ENCODE measurements around the gene LCN12. TPM values are rescaled to one million over a fixed set of nuclear protein-coding genes. Genes with fewer than 3 reads are reported as not detected.

LCN12 gene
- total RNA-seq, 1 donor, result not detected

DNA sequence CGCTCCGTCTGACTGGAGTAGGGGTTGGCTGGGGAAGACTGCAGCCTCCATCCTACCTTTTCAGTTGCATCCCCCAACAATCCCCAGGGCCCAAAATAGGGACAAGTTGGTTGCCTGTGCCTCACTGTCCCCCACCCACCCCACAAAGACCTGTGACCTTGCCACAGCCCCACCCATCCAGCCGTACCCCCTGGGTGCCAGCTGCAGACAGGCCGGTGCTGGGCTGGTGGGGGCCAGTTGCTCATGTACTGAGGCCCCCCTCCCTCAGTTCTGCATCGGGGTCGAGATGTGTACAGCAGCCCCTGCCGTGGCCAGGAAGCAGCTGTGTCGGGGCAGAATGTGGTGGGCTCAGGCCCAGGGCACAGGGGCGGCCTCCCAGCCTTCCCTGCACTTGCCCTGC lies 31.1 kb downstream of the LCN12 start:
- no peak for DNase-seq (ENCODE audit: low read depth)
- TF ChIP-seq, protein P1, sequence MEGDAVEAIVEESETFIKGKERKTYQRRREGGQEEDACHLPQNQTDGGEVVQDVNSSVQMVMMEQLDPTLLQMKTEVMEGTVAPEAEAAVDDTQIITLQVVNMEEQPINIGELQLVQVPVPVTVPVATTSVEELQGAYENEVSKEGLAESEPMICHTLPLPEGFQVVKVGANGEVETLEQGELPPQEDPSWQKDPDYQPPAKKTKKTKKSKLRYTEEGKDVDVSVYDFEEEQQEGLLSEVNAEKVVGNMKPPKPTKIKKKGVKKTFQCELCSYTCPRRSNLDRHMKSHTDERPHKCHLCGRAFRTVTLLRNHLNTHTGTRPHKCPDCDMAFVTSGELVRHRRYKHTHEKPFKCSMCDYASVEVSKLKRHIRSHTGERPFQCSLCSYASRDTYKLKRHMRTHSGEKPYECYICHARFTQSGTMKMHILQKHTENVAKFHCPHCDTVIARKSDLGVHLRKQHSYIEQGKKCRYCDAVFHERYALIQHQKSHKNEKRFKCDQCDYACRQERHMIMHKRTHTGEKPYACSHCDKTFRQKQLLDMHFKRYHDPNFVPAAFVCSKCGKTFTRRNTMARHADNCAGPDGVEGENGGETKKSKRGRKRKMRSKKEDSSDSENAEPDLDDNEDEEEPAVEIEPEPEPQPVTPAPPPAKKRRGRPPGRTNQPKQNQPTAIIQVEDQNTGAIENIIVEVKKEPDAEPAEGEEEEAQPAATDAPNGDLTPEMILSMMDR (IDR thresholded peaks at IDR 0.05; ENCODE audit: insufficient read depth, low read length), result no peak
- H3K4me3 ChIP-seq (ENCODE audit: low read depth, low read length), result no peak overlapping the region

DNA sequence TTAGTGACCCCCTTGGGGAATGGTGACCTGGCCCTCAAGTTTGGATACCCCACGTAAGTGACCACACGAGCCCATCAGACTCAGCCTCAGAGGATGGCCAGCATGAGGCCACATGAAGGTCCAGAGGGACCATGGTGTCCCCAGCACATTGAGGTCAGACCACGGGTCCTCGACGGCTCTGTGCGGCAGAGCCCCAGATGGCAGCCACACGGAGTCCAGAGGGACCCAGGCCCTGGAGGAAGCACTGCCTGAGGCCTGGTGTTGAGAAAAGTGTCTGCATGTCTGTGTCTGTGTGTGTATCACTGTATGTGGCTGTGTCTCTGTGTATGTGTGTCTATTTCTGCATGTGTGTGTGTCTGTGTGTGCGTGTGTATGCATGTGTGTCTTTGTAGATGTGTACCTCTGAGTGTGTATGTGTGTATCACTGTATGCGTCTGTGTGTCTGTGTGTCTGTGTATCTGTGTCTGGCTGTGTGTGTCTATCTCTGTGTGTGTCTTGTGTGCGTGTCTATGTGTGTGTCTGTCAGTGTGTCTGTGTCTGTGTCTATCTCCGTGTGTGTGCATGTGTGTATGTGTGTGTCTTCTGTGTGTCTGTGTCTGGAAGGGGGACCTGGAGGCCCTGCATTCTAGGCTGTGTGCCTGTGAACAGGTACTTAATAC lies 31.7 kb downstream of the LCN12 start:
- TF ChIP-seq, protein P1 (IDR thresholded peaks at IDR 0.05; ENCODE audit: insufficient read depth, low read length), result no peak

DNA sequence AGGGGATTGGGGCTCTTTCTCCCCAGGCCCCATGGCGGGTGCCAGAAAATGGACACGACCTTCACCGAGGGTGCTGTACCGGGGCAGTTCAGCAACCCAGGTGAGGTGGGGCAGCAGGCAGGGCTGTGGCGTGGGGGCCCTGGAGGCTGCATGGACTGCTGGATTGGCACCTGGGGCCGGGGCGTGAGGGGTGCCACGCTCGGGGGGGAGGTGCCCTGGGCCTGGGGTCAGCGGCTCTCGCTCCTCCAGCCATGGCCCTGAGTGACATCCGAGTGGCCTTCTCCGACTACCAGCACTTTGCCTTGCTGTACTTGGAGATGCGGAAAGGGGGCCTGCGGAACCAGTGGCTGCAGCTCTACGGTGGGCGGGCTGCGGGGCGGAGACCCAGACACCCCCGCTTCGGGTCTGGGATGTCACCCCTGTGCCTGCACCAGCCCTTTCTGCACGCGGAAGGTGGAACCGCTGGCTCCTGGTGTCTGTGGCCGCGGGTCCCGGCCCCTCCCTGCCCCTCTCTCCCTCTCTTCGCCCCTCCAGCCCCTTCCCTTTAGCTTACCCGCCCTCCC lies 32.5 kb downstream of the LCN12 start:
- no peak for DNase-seq (ENCODE audit: low read depth)
- H3K4me3 ChIP-seq (ENCODE audit: low read depth, low read length), result no peak overlapping the region
- TF ChIP-seq, protein P1 (IDR thresholded peaks at IDR 0.05; ENCODE audit: insufficient read depth, low read length), result no peak

More for the DNA sequence above, 31.7 kb downstream of the LCN12 start:
- H3K4me3 ChIP-seq (ENCODE audit: low read depth, low read length), result no peak overlapping the region
- DNase-seq (ENCODE audit: low read depth), result no peak

DNA sequence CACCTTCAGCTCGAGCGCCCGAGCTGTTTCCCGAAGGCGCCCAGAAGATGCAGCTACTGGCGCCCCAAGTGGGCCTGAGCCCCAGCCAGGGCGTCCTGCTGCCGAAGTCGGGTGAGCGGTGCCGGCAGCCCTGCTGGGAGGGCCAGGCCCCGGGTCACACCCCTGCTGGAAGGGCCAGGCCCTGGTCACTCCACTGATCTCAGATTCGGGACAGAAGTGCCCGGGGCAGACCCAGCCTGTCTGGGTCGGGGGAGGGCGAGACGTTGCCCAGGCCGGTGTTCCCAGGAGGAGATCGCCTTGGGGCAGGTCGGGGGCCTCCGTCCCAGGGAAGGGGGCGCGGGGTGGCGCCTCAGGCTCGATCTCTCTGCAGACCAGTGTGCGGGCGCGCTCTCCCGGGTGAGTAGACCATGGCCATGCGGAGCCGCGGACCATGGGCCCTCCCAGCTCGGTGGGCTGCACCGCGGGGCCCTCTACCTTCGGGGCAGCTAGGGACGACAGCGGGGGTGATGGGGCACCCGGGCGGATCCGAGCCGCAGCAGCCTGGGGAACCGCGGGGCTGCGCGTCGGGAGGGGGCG lies 33.0 kb downstream of the LCN12 start:
- TF ChIP-seq, protein P1 (IDR thresholded peaks at IDR 0.05; ENCODE audit: insufficient read depth, low read length), result no peak
- H3K4me3 ChIP-seq (ENCODE audit: low read depth, low read length), result no peak overlapping the region
- DNase-seq (ENCODE audit: low read depth), result no peak

DNA sequence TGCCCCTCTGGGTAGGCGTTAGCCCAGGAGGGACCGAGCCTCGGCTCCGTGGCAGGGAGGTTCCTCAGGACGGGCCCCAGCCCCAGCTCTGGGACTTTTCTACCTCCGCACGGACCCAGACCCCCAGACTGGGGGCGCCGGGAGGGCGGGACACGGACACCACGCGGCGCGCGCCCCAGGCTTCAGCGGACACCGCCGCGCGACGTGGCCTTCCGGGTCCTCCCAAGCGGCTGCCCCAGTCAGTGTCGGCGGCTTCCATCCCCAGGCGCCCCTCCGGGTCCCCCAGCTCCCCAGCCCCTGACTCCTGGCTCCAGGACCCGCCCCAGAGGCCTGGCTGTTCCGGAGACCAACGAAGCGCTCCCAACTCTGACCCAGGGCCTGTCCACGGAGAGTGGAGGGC lies 33.8 kb downstream of the LCN12 start:
- TF ChIP-seq, protein P1 (IDR thresholded peaks at IDR 0.05; ENCODE audit: insufficient read depth, low read length), result no peak
- no peak overlapping the region for H3K4me3 ChIP-seq (ENCODE audit: low read depth, low read length)

DNA sequence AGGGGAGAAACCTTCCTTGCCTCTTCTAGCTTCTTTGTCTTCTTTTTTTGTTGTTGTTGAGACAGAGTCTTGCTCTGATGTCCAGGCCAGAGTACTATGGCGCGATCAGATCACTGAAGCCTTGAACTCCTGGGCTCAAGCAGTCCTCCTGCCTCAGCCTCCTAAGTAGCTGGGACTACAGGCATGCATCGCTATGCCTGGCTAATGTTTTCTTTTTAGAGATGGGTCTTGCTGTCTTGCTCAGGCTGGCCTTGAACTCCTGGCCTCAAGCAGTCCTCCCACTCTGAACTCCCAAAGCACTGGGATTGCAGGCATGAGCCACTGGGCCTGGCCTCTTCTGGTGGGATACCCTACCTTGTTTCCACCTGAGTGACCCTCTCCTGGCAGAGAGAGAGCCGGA lies 36.8 kb downstream of the LCN12 start:
- TF ChIP-seq, protein P1 (IDR thresholded peaks at IDR 0.05; ENCODE audit: insufficient read depth, low read length), result no peak
- no peak for DNase-seq (ENCODE audit: low read depth)
- H3K4me3 ChIP-seq (ENCODE audit: low read depth, low read length), result no peak overlapping the region

More for the DNA sequence above, 33.8 kb downstream of the LCN12 start:
- no peak for DNase-seq (ENCODE audit: low read depth)

All from fibroblast of the aortic adventitia (primary cell).